SK-N-DZ (cell line): ENCODE results near the gene PTPMT1. TPM values are rescaled to one million over a fixed set of nuclear protein-coding genes. Genes with fewer than 3 reads are reported as not detected.
A peak's percentile ranks its signal among the peaks of the same experiment; 100 is the strongest.
"Not testable (repeated sequence)": the region's sequence is repeated elsewhere in the genome, so short reads cannot be mapped to it uniquely, and the experiment has no call there.

Source experiments
- DNase-seq: peaks from one replicate; pipeline ENCODE4 v3.0.0-alpha.2; 2015; ENCODE audit warnings: low spot score
- polyA plus RNA-seq, 2 experiments: library from polyadenylated mRNA; depleted of rRNA; stranded (reverse); fragments of >200 nt; gene quantifications; 2 replicates each; pipeline ENCODE4 v1.2.3, GENCODE V29; 2014

The PTPMT1 gene
- polyA plus RNA-seq (2014; cell fraction: cytosol; rRNA removed) = 78.4 and 80.5 TPM in 2 replicates
- polyA plus RNA-seq (2014; cell fraction: nucleus; rRNA removed) = 49.0 and 59.4 TPM in 2 replicates

GRCh38 chr11:47565340-47566148, at the start of gene PTPMT1:
Gene PTPMT1 (plus strand): TSS chr11:47565599. CDS start chr11:47565623, 24 bp downstream.
- DNase-seq = peak; percentile 59

DNA sequence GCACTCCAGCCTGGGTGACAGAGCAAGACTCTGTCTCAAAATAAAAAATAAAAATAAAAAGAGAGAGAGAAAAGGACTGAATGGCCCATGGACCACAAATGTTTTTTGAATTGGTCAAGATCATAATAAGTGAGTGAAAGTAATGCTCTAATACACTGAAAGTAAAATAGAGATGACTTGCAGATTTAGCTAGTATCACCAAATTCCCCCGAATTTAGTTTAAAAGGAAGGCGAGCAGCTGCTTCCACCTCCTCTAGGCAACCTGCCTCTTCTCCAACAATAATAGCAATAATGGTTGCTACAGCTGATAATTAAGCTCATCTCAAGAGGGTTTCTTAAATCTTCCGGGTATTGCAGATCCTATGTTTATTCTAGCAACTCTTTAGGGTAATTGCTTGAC, 49.2 kb upstream of the PTPMT1 start:
- no peak for DNase-seq

- no peak for DNase-seq
Observed at GRCh38 chr11:47516984-47517853, 48.2 kb upstream of the PTPMT1 start.

DNA sequence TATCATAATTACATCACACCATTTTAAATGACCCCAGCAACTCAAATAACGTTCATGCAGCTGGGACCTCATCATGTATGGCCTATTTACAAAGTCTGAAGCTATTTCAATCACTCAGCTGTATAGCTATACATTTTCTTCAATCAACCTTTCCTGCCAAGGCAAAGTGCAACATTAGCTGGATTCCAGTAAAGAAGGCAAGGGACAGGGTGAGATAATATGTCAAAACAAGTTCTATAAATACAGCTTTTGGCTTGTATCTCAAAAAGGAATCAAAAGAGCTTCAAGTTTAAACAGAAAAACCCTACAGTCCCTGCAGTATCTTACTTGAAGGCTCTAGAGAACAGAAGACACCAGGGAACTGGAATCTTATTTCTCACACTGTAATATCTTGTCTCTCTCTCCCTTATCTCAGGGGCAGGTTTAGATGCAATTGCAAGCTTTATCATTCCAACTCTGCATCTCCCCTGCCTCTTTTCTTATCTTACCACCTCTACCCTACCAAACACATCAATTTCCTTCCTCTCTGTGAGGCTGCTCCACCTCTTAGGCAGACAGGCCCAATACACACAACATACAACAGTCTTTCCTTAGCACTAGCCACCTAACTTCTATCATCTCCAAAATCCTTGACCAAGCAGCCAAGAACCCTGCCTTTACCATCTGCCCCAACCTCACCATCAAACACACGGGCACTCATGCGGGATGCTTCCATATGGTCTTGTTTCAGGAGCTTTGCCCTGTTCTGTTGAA, 47.0 kb upstream of the PTPMT1 start:
- DNase-seq = no peak

DNA sequence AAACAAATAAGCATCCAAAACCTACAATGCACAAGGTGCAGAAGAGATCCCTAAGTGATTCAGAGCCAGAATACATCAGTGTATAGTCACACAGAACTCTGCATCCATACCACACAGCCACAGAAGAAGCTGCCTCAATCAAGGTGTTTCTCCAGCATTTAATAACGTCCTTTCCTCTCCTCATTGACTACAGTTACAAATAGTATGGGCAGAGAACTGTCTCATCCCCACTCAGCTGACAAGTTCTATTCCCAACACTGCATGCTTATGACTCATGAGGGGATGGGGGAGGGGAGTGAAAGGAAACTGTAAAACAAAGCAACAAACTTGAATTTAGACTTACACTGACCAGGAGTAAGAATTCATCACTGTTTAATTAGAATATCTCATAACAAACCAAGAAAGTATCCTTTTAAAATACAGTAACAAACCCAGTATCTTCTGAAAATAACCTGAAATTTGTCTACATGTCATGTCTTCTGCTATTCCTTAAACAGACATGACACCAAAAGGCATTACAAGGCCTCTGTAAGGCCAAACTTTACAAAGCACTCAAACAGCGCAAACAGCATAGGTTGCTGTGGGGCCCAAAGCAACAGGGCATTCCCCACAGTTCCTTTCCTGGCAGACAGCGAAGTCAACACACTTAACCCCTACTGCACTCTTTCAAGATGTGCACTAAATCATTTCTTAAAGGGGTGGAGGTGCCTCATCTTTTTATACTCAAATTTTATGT, 41.7 kb upstream of the PTPMT1 start:
- no peak for DNase-seq

- DNase-seq = peak; percentile 40
Observed at GRCh38 chr11:47524291-47524874, 41.0 kb upstream of the PTPMT1 start.

DNA sequence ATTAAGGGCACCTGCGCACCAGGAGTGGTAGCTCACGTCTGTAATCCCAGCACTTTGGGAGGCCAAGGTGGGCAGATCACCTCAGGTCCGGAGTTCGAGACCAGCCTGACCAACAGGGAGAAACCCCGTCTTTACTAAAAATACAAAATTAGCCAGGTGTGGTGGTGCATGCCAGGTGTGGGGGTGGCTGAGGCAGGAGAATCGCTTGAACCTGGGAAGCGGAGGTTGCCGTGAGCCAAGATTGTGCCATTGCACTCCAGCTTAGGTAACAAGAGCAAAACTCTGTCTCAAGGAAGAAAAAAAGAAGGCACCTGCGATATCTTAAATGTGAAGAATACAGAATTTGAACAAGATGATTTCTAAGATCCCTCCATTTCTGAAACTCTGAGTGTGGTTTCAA, 39.4 kb upstream of the PTPMT1 start:
- DNase-seq = not testable (repeated sequence)

DNA sequence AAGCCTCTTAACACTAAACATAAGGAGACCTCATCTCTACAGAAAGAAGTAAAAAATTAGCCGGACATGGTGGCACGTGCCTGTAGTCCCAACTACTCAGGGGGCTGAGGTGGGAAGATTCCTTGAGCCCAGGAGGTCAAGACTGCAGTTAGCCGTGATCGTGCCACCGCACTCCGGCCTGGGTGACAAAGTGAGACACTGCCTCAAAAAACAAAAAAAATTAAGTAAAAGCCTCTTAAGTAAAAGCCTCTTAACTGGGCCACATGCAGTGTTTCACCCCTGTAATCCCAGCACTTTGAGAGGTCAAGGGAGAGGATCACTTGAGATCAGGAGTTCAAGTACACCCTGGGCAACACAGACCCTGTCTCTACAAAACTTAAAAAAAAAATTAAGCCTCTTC, 38.2 kb upstream of the PTPMT1 start:
- DNase-seq = no peak

DNA sequence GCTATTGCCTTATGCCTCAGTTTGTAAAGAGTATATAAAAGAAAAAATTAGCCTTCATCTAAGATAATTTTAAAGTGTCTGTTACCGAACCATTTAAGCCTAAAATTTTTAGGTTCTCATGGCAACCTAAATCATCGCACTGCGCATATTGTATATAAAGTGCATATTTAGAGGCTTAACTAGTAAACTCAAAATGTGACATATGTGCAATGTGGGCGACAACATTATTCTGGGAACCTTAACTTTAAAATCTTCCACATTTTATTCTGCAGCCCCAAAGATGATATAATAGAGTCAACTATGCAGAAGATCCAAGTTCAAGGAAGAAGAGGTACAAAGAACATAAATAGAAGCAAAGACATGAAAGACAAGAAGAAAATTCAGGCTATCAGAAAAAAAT, 35.4 kb upstream of the PTPMT1 start:
- no peak for DNase-seq

DNA sequence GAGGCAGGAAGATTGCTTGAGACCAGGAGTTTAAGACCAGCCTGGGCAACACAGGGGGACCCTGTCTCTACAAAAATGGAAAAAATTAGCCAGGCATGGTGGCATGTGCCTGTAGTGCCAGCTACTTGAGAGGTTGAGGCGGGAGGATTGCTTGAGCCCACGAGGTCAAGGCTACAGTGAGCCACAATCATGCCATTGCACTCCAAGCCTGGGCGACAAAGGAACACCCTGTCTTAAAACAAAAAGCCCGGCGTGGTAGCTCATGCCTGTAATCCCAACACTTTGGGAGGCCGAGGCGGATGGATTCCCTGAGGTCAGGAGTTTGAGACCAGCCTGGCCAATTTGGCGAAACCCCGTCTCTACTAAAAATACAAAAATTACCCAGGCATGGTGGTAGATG, 34.7 kb upstream of the PTPMT1 start:
- not testable (repeated sequence) for DNase-seq

GRCh38 chr11:47531666-47532065, 33.7 kb upstream of the PTPMT1 start:
- no peak for DNase-seq

- no peak for DNase-seq
Observed at GRCh38 chr11:47532597-47533213, 32.7 kb upstream of the PTPMT1 start.

GRCh38 chr11:47533690-47534151, 31.7 kb upstream of the PTPMT1 start:
- no peak for DNase-seq

GRCh38 chr11:47534704-47535251, 30.6 kb upstream of the PTPMT1 start:
- DNase-seq = no peak

GRCh38 chr11:47536915-47537314, 28.5 kb upstream of the PTPMT1 start:
- DNase-seq = no peak

DNA sequence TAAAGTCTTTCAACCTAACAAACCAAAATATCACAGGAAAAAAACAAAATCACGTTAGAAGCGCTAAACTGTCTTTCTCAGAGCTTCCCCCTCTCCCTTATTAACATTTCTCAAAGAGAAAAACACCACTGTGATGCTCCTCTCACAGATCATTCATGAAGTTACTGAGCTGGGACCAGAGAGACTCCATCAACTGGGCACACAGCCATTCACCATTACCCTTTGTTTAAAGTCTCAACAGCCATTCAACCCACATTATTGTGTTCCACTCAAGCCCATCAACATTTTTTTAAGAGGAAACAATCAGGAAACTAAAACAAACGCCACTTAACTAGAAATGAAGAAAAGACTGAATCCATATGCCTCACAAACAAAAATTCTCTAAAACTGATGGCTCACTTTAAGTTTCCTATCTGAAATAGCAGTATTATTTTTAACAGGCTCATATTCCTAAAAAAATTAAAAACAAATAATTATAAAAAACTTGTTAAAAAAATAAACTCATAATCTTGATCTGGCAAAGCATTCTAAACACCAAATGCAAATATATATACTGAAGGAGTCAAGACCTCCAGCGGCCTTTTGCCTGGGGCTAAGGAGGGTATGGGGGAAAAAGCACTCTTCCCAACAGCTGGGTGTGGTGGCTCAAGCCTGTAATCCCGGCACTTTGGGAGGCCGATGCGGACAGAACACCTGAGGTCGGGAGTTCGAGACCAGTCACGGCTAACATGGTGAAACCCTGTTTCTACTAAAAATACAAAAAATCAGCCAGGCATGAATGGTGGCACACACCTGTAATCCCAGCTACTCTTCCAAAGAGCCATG, 26.4 kb upstream of the PTPMT1 start:
- DNase-seq = no peak

- DNase-seq = no peak
Observed at GRCh38 chr11:47539681-47540039, 25.7 kb upstream of the PTPMT1 start.

DNA sequence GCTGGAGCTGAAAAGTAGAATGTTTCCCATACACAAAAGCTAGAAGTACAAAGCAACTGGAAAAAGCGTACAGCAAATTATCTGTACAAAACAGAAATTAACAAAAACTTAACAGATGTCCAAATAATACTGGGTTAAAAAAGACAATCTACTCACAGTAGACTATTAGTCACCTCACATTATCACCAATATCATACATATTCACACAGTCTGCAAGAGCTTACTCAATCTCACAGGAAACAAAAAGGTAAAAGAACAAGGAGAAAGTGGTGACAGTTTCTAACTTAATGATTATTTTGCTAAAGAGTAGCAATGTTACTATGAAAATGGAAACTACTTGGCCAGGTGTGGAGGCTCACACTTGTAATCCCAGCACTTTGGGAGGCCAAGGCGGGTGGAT, 24.3 kb upstream of the PTPMT1 start:
- DNase-seq = no peak

DNA sequence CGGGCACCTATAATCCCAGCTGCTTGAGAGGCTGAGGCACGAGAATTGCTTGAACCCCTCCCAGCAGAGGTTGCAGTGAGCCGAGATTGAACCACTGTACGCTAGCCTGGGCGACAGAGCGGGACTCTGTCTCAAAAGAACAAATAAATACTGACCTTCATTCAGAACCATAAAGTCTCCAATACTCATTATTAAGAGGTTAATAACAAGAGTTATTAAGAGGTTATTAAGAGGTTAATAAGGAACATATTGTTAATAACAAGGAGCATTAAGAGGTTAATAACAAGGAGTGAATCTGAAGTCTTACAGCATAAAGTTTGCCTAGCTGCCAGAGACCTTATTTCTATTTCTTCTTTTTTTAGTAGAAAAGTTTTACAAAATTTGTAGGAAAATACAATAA, 20.1 kb upstream of the PTPMT1 start:
- DNase-seq = no peak
